ENCODE measurements around the gene SCFD2. TPM values are rescaled to one million over a fixed set of nuclear protein-coding genes. Genes with fewer than 3 reads are reported as not detected.
"Not testable (repeated sequence)": the region's sequence is repeated elsewhere in the genome, so short reads cannot be mapped to it uniquely, and the experiment has no call there.

Gene SCFD2
- total RNA-seq, 1 experiment from 2014 or later = 27.6 TPM

- DNase-seq (ENCODE audit: low read depth) = no peak
Measured at GRCh38 chr4:53191997-53192396, 173.9 kb downstream of the SCFD2 start.

GRCh38 chr4:53189011-53189410 lies 176.8 kb downstream of the SCFD2 start:
- peak; percentile 37 for DNase-seq (ENCODE audit: low read depth)

- no peak for DNase-seq (ENCODE audit: low read depth)
Measured at GRCh38 chr4:53186714-53187358, 179.0 kb downstream of the SCFD2 start.

- DNase-seq (ENCODE audit: low read depth) = no peak
Measured at GRCh38 chr4:53185869-53186585, 179.8 kb downstream of the SCFD2 start.

- DNase-seq (ENCODE audit: low read depth) = no peak
Measured at GRCh38 chr4:53183754-53184153, 182.1 kb downstream of the SCFD2 start.

- DNase-seq (ENCODE audit: low read depth) = not testable (repeated sequence)
Measured at GRCh38 chr4:53177751-53178150, 188.1 kb downstream of the SCFD2 start.

- no peak for DNase-seq (ENCODE audit: low read depth)
Measured at GRCh38 chr4:53175640-53176039, 190.2 kb downstream of the SCFD2 start.

GRCh38 chr4:53174823-53175222 lies 191.0 kb downstream of the SCFD2 start:
- DNase-seq (ENCODE audit: low read depth) = no peak

- no peak for DNase-seq (ENCODE audit: low read depth)
Measured at GRCh38 chr4:53173576-53173975, 192.3 kb downstream of the SCFD2 start.

- no peak for DNase-seq (ENCODE audit: low read depth)
Measured at GRCh38 chr4:53171797-53172196, 194.1 kb downstream of the SCFD2 start.

- DNase-seq (ENCODE audit: low read depth) = no peak
Measured at GRCh38 chr4:53169695-53170617, 195.9 kb downstream of the SCFD2 start.

GRCh38 chr4:53168228-53168627 lies 197.6 kb downstream of the SCFD2 start:
- DNase-seq (ENCODE audit: low read depth) = no peak

GRCh38 chr4:53162969-53163368 lies 202.9 kb downstream of the SCFD2 start:
- DNase-seq (ENCODE audit: low read depth) = no peak

- DNase-seq (ENCODE audit: low read depth) = no peak
Measured at GRCh38 chr4:53161787-53162433, 204.0 kb downstream of the SCFD2 start.

- DNase-seq (ENCODE audit: low read depth) = no peak
Measured at GRCh38 chr4:53161051-53161786, 204.6 kb downstream of the SCFD2 start.

GRCh38 chr4:53156896-53157295 lies 209.0 kb downstream of the SCFD2 start:
- DNase-seq (ENCODE audit: low read depth) = no peak

GRCh38 chr4:53152467-53152866 lies 213.4 kb downstream of the SCFD2 start:
- DNase-seq (ENCODE audit: low read depth) = no peak

GRCh38 chr4:53151489-53151788 lies 214.4 kb downstream of the SCFD2 start:
- no peak for DNase-seq (ENCODE audit: low read depth)

GRCh38 chr4:53150631-53151488 lies 215.0 kb downstream of the SCFD2 start:
- no peak for DNase-seq (ENCODE audit: low read depth)

- DNase-seq (ENCODE audit: low read depth) = no peak
Measured at GRCh38 chr4:53147711-53148110, 218.2 kb downstream of the SCFD2 start.
